ENCODE data around the gene HOTAIR. TPM values are rescaled to one million over a fixed set of nuclear protein-coding genes. Genes with fewer than 3 reads are reported as not detected.

Gene HOTAIR
- total RNA-seq, 4 donors from 2014 or later = 4.9 to 14.9 (median 9.7) TPM

DNA sequence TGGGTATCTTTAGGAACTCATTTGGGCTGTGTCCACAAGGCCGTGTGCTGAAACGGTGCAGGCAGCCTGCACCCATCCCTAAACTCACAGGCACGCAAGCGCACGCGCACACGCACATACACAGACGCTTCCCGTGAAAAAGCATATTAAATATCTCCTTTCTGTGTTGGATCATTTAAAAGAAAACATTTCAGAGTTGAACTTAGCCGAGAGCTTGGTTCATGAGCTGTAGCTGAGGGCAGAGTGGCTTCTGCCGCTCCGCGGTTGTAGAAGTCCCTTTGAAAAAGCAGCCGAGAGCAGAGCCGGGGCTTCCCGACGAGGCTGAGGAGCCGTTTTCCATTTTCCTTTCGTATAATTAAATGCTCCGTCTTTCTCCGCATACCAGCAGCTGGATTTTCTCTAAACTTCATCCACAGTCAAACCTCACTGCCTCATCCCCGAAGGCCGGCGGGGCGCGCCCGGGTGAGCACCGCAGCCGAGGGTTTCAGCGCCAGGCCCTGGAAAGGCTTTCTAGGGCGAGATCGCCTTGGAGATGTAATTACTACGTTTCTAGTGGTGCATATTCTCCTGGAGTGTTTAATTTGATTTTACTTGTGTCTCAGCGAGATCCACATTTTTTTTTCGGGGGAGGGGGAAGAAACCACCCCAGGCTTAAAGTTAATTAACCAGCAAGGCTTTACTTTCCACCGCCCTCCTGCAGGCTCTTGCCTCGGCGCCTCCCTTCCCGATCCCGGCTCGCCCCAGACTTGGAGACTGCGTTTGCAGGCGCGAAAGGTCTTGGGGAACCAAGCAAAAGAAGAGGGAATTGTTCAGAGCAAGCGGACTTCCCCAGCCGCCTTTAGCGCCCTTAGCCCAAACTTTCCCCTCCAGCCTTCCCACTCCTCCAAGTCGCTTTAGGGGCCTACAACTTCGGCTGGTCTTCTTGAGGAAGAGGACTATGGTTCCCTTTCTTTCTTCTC lies 39.1 kb downstream of the HOTAIR start:
- TF ChIP-seq POLR2A (IDR thresholded peaks at IDR 0.05) = no peak
- intact Hi-C loops (cut with DNase I; ENCODE audit: low total_unique reads) = no loop called here
- DNase-seq (ENCODE audit: low spot score in 2 of 2) = no peak
- no peak overlapping the region for H3K4me3 ChIP-seq (ENCODE audit: low read depth, poor library complexity, severe bottlenecking)
- WGBS, 2 donors = 54 to 56% methylated on average over 49 of the region's 49 CpGs

- intact Hi-C loops (cut with DNase I; ENCODE audit: low total_unique reads) = no loop called here
- no peak for DNase-seq (ENCODE audit: low spot score in 2 of 2)
- TF ChIP-seq, protein P1, sequence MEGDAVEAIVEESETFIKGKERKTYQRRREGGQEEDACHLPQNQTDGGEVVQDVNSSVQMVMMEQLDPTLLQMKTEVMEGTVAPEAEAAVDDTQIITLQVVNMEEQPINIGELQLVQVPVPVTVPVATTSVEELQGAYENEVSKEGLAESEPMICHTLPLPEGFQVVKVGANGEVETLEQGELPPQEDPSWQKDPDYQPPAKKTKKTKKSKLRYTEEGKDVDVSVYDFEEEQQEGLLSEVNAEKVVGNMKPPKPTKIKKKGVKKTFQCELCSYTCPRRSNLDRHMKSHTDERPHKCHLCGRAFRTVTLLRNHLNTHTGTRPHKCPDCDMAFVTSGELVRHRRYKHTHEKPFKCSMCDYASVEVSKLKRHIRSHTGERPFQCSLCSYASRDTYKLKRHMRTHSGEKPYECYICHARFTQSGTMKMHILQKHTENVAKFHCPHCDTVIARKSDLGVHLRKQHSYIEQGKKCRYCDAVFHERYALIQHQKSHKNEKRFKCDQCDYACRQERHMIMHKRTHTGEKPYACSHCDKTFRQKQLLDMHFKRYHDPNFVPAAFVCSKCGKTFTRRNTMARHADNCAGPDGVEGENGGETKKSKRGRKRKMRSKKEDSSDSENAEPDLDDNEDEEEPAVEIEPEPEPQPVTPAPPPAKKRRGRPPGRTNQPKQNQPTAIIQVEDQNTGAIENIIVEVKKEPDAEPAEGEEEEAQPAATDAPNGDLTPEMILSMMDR (IDR thresholded peaks at IDR 0.05) = no peak
- no peak for TF ChIP-seq POLR2A (IDR thresholded peaks at IDR 0.05)
- 77 to 82% methylated on average over 4 of the region's 4 CpGs for WGBS, 2 donors
- no peak overlapping the region for H3K4me3 ChIP-seq (ENCODE audit: low read depth, poor library complexity, severe bottlenecking)
These were observed 41.8 kb downstream of the HOTAIR start for GRCh38 chr12:53932915-53933314.

DNA sequence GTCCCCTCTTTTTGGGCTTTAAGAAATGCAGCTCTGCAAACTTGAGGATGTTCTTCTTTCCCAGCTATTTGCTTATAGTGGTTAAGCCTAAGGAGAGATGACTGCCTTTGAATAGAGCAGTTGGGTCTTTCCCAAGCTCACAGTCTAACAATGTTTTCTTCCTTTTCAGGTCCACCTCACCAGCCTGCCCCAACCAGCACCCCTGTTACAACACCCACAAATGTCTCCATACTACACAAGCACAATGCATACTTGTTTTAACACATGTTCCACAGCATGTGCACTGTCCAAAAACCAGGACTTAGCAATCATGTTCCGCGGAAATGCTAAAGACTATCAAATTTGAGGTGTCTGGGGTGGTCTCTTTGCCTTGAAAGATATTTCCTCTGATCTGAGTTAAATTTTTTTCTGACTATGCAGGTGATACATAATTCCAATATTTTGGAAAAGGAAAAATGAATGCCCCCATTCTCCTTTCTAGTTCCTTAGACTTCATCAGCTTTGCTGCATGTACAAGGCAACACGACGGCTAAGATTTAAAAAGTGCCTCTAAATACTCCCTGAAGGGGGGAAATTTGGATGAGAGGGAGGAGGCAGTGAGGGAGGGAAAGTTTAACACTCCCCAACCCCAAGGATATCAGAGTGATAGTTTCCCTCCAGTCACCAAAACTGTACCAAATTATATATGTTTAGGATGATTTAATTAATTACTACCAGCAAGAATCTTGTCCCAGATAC lies 42.7 kb downstream of the HOTAIR start:
- no peak for DNase-seq (ENCODE audit: low spot score in 2 of 2)
- no peak overlapping the region for H3K4me3 ChIP-seq (ENCODE audit: low read depth, poor library complexity, severe bottlenecking)
- TF ChIP-seq POLR2A (IDR thresholded peaks at IDR 0.05) = no peak
- TF ChIP-seq, protein P1 (IDR thresholded peaks at IDR 0.05) = no peak
- 68 to 77% methylated on average over 4 of the region's 4 CpGs for WGBS, 2 donors
- intact Hi-C loops (cut with DNase I; ENCODE audit: low total_unique reads) = no loop called here

DNA sequence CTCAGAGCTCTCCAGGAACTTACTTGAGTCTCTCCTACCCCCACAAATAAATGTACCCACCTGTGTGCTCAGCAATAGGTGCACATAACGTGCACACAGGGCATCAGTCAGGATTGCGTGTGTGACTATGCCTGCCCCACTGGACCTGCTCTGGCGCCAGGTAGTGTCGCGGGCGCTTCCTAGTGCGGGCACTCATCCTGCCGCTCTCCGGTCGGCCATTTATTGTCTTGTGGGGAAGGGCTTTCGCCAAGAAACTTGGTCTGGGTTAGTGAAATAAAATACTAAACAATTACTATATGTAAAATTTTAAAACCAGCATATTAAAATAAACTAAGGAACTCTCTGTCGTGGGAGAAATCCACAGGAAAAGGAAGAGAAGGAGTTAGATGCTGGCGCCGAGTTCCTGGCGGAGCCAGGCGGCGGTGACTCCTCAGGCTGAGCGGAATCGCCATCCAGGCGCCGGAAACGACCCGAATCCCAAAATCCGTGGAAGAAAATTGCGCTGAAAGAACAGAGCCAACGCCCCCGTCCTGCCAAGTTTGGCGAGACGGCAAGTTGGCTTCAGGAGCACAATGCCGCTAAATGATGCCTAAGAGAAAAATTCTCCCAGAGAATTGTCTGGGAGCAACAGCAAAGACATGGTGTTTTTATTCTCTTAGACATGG lies 44.0 kb downstream of the HOTAIR start:
- intact Hi-C loops (cut with DNase I; ENCODE audit: low total_unique reads) = no loop called here
- no peak overlapping the region for H3K4me3 ChIP-seq (ENCODE audit: low read depth, poor library complexity, severe bottlenecking)
- 18 to 28% methylated on average over 30 of the region's 30 CpGs for WGBS, 2 donors
- TF ChIP-seq, protein P1 (IDR thresholded peaks at IDR 0.05) = no peak
- TF ChIP-seq POLR2A (IDR thresholded peaks at IDR 0.05) = no peak
- DNase-seq (ENCODE audit: low spot score in 2 of 2) = no peak

GRCh38 chr12:53929527-53929926 lies 45.2 kb downstream of the HOTAIR start:
- H3K4me3 ChIP-seq (ENCODE audit: low read depth, poor library complexity, severe bottlenecking) = no peak overlapping the region
- intact Hi-C loops (cut with DNase I; ENCODE audit: low total_unique reads) = no loop called here
- no peak for DNase-seq (ENCODE audit: low spot score in 2 of 2)
- 56 to 60% methylated on average over 4 of the region's 4 CpGs for WGBS, 2 donors
- no peak for TF ChIP-seq POLR2A (IDR thresholded peaks at IDR 0.05)
- TF ChIP-seq, protein P1 (IDR thresholded peaks at IDR 0.05) = no peak
